GM23248 (cell line): ENCODE results near the gene MAN1A1.

Source experiments
- EZH2 ChIP-seq: fragments of 200-600 bp; sonication (generic); IDR thresholded peaks from 2 replicates; pipeline ENCODE4 v1.6.1; 2018; ENCODE audit warnings: antibody characterized with exemption, mild to moderate bottlenecking; ENCODE audit not compliant: insufficient read depth, poor library complexity, severe bottlenecking
- EZH2phosphoT487 ChIP-seq: fragments of 200-600 bp; sonication (generic); IDR thresholded peaks from 2 replicates; pipeline ENCODE4 v1.6.1; 2018; ENCODE audit warnings: antibody characterized with exemption, moderate library complexity, mild to moderate bottlenecking, low read depth; ENCODE audit not compliant: insufficient read depth

GRCh38 chr6:119174085-119174445 lies 175.5 kb downstream of the MAN1A1 start:
- TF ChIP-seq EZH2, result no peak
- no peak for TF ChIP-seq EZH2phosphoT487
